ENCODE results near the gene CACNA1I.
"Not testable (repeated sequence)": the region's sequence is repeated elsewhere in the genome, so short reads cannot be mapped to it uniquely, and the experiment has no call there.

Gene CACNA1I

DNA sequence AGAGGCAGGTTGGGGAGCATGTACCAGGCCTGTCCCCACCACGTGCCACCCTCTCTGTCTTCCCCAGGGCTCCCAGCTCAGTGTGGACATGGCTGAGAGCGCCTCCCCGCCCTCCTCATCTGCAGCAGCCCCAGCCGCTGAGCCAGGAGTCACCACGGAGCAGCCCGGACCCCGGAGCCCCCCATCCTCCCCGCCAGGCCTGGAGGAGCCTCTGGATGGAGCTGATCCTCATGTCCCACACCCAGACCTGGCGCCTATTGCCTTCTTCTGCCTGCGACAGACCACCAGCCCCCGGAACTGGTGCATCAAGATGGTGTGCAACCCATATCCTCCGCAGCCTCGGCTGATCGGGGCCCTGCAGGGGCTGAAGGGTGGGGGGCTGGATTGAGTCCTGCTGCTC is at the start of gene CACNA1I:
CACNA1I (plus strand) TSS at position 89 of the 400 bp plus-strand sequence; CDS start at position 89, 0 bp downstream.
- no peak for DNase-seq (ENCODE audit: low read depth in 3 of 3)

DNA sequence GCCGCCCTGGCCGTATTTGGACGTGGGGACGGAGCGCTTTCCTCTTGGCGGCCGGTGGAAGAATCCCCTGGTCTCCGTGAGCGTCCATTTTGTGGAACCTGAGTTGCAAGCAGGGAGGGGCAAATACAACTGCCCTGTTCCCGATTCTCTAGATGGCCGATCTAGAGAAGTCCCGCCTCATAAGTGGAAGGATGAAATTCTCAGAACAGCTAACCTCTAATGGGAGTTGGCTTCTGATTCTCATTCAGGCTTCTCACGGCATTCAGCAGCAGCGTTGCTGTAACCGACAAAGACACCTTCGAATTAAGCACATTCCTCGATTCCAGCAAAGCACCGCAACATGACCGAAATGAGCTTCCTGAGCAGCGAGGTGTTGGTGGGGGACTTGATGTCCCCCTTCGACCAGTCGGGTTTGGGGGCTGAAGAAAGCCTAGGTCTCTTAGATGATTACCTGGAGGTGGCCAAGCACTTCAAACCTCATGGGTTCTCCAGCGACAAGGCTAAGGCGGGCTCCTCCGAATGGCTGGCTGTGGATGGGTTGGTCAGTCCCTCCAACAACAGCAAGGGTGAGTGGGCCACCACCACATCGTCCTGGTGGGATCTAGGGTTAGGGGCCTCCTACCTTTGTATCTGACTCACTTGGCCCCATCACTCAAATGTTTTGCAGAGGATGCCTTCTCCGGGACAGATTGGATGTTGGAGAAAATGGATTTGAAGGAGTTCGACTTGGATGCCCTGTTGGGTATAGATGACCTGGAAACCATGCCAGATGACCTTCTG is 49.3 kb upstream of the CACNA1I start:
- DNase-seq (ENCODE audit: low read depth in 3 of 3), result not testable (repeated sequence)

DNA sequence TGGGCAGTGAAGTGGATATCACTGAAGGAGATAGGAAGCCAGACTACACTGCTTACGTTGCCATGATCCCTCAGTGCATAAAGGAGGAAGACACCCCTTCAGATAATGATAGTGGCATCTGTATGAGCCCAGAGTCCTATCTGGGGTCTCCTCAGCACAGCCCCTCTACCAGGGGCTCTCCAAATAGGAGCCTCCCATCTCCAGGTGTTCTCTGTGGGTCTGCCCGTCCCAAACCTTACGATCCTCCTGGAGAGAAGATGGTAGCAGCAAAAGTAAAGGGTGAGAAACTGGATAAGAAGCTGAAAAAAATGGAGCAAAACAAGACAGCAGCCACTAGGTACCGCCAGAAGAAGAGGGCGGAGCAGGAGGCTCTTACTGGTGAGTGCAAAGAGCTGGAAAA is 48.5 kb upstream of the CACNA1I start:
- not testable (repeated sequence) for DNase-seq (ENCODE audit: low read depth in 3 of 3)

DNA sequence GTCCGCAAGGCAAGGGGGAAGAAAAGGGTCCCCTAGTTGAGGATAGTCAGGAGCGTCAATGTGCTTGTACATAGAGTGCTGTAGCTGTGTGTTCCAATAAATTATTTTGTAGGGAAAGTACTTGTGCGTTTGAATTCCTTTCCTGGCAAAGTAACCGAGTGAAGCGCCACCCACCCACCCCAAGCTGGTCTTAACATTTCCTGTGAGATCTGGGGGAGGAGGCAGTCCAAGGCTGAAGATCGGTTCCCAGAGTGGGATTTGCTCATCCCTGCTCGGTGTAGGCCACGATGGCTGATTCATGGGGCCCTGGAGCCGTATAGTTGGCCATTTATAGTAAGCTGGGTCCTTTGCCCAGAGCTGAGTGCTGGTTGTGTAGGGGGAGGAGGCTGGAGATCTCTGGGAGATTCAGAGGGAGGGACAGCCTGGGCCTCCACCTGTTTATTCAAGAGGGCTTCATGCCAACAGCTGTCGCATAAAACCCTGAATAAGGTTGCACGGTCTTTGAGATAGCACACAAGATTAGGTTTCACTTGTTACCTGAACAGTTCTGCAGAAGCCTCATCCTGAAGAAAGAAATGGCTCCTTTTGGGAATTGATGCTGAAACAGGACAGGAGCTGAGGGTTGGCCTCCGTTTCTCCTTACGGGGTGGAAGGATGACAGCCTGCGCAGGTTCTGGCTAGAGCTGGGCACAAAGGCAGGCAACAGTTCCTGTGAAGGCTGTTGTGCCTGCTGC is 47.8 kb upstream of the CACNA1I start:
- no peak for DNase-seq (ENCODE audit: low read depth in 3 of 3)

DNA sequence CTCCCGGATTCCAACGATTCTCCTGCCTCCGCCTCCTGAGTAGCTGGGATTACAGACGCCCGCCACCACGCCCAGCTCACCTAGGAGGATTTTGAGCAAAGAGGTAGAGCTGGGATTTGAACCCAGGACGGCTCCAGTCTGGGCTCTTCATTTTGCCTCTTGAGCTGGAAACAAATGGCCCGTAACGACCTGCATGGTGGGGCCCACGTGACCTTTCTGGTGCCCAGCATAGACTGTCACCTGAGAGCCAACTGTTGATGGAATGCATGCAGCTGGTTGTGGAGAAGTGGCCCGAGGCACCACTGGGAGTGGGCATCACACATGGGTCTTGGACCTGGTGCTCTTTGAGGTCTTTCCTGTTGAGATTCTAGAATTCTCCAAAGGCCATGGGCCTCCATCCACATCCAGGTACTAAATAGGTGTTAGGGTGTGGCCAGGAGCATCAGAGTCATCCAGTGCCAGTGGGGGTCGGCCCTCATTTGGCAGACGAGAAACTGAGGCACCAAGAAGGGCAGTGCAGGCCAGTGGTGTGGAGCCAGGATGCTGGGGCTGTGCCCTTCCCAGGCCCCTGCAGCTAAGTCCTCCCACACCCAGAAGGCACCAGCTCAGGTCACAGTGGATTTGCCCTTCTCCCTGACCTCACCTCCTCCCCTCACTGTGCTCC is 46.3 kb upstream of the CACNA1I start:
- no peak for DNase-seq (ENCODE audit: low read depth in 3 of 3)

DNA sequence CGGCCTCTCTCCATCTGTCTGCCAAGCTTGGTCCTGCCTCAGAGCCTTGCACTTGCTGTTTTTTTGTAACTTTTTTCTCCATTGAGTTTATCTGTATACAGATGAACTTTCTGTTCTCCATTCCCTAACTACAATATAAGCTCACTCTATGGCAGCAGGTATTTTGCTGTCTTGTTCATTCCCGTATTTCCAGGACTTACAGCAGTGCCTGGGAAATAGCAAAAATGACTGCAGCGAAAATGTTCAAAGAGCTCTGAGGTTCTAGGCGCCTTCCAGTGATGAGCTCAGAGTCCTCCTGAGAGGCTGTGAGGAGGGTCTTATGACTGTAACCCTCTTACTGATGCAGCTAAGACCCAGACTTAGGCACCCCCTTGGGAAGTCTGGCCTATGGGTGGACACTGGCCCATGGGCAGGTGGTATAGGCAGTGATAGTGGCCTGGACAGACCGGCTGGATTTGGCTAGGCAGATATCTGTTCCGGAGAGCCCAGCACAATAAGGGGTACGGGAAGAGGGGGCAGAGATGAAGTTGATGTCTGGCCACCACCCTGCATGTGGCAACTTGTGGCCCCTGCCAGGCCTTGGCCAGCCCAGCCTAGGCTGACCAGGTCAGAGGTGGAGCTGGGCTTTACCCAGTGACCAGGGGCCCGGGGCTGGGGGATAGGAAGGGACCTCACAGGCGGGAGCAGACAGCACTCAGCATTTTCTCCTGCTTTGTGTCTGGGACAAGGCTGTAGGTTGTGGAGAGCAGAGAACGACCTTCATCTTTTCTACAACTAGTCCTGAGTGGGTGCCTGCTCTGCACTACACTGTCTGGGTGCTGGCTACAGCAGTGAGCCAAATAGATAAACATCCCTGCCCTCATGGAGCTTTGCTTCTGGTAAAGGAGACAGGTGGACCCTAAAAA is 45.5 kb upstream of the CACNA1I start:
- DNase-seq (ENCODE audit: low read depth in 3 of 3), result no peak

DNA sequence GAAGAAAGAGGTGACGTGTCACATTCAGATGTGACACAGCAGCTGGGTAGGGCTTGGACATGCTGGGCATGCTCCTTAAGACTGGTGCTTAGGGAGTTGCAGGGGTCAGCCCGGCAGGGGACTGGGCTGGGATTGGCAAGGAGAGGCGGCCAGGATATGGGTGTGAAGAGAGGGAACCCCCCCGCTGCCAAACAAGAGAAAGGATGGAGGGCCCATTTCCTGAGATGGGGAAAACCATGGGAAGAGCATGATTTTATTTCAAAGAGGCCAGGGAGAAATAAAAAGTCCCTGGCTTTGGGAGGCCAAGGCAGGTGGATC is 44.9 kb upstream of the CACNA1I start:
- DNase-seq (ENCODE audit: low read depth in 3 of 3), result no peak

DNA sequence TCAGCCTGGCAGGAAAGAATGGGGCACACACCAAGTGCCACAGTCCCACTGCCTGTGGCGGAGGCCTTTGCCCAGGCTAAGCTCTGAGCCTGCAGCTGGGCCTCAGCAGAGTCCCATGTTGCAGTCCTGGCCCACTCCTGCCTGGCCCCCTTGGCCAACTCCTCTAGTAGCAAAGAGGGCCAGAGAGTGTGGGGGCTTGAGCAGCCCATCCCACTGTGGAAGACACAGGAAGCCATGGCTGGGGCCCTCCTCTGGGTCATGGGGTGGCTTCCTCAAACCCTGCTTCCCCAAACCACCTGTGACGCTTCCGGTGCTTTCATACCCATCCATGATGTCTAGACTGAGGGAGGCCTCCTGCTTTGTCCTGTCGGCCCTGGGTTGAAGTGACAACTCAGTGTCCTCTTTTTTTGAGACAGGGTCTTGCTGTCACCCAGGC is 43.8 kb upstream of the CACNA1I start:
- no peak for DNase-seq (ENCODE audit: low read depth in 3 of 3)

DNA sequence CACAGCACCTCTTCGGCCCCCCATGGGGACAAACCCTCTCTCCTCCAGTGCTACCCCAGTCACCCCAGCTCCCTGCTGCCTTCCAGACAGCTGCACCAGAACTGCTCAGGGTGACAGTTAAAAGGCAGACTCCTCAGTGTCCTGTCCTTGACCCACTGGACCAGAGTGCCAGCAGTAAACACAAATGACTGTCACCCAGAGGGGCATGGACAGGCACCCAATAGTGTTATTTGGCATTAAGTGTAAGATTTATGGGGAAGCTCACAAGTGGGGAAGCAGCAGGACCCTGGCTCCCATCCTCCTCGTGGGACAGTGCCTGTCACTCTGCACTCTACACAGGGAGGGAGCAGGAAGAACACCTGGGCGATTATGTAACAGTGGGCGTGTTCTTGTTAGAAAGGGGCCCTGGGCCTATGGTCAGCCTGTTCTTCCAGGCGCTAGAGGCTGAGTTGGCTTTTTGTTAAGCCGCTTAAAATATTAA is 43.0 kb upstream of the CACNA1I start:
- DNase-seq (ENCODE audit: low read depth in 3 of 3), result no peak

DNA sequence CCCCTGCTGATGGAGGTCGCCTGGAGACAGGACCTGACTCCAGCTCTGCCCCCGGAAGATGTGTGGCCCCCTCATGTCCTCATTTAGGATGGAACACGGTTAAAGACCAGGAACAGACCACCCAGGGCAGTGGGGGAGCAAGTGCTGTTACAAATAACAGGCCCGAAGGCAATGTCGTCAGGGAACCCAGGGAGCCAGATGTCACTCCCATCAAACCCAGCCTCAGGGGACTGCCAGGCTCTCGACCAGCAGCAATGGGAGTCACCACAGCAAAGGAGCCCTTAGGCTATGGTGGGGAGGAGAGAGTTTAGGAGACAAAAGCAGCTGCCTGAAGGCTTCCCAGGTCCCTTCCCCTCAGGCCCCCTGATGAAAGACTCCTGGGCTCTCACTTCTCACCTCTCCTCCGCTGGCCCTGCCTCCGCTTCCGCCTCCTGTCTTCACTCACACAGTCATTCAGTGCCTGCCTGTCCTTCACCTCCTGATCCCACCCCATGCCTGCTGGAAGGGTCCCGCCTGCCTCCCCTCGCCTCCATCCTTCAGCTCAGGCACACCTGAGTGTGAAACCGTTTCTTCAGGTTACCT is 42.4 kb upstream of the CACNA1I start:
- no peak for DNase-seq (ENCODE audit: low read depth in 3 of 3)

DNA sequence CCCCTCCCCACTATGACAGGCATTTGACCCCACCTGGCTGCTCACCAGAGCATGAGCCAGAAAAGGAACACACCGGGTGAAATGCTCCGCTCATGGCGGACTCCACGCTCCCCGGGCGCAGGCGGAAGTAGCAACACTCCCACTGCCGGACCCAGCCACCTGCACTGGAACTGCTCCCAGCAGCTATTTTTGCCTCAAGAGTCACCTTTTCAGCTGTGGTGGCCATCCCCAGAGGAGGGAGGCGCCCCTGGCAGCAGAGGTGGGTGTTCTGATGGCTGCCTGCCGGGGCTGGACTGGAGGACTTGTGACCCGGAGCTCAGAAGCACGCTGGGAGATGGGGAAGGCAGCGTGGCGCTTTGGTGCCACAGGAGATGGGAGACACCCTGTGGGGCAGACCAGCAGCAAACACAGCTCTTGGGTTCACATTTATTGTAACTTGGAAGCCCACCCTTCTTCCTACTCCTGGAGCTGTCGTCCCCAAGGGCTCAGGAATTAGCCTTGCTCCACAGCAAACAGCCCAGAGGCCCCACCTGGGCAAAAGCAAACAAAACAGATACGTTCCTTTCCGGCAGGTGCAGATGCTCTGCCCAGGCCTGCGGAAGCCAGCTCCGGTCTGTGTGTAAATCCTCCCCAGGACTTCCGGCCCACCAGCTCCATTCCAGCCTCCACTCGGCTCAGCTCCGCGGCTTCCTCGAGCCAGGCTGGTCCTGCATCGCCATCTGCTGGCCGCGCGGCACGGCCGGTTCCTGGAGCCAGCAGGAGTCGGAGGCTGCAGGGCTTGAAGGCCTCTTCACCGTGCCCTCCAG is 41.7 kb upstream of the CACNA1I start:
- peak; percentile 80 to 89 (median 85) for DNase-seq (ENCODE audit: low read depth in 3 of 3)

DNA sequence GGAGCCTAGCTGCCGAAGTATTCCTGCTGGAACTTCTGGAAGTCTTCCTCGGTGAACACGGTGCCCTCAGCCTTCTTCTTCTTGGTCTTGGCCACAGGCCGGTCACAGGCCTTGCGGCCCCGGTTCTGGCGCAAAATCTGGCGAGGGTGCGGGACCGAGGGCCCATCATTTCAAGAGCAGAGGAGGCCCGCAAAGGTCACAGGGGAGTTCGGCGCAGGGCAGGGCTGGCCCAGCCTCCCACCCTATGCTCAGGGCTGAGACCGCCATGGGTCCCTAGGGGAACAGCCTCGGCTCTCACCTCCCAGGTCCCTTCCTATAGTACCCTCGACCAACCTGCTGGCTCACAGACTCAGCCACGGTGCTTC is 41.1 kb upstream of the CACNA1I start:
- DNase-seq (ENCODE audit: low read depth in 3 of 3), result no peak

DNA sequence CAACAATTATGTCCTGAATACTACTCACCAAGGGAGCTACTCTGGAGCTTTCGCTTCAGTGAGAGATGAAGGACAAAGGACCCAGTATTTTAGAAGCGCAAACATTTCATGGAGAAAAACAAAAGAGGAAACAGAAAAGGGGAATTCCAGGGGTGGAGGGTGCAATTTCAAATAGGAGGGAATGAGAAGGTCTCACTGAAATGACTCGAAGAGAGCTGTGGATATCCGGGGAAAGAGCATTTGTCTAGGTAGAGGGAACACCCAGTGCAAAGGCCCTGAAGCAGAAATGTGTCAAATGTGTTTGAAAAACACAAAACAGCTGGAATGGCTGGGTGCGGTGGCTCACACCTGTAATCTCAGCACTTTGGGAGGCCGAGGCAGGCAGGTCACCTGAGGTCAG is 40.4 kb upstream of the CACNA1I start:
- DNase-seq (ENCODE audit: low read depth in 3 of 3), result no peak

DNA sequence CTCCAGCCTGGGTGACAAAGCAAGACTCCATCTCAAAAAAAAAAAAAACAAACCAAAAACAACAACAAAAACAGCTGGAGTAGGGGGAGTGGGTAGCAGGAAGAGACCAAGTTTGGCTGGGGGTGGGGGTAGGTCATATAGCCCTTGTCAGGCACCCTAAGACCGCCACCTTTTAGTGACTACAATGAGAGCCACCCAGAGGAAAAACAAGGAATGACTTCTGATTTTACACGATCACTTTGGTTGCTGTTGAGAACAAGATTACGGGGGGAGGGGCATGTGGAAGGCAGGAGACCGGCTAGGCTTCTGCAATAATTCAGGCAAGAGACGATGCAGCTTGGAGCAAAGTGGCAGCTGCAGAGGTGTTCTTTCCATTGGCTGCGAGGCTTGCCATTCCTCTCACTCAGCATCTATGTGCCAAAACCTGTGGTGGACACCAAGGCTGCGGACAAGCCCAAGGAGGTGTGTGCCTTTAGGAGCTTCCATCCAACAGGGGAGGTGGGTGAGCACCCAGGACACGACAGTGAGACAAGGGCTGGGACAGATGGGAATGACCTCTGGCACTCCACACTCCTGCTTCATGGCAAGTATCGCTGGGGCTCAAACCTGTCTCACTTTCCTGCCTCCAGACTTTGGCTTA is 39.7 kb upstream of the CACNA1I start:
- DNase-seq (ENCODE audit: low read depth in 3 of 3), result no peak

DNA sequence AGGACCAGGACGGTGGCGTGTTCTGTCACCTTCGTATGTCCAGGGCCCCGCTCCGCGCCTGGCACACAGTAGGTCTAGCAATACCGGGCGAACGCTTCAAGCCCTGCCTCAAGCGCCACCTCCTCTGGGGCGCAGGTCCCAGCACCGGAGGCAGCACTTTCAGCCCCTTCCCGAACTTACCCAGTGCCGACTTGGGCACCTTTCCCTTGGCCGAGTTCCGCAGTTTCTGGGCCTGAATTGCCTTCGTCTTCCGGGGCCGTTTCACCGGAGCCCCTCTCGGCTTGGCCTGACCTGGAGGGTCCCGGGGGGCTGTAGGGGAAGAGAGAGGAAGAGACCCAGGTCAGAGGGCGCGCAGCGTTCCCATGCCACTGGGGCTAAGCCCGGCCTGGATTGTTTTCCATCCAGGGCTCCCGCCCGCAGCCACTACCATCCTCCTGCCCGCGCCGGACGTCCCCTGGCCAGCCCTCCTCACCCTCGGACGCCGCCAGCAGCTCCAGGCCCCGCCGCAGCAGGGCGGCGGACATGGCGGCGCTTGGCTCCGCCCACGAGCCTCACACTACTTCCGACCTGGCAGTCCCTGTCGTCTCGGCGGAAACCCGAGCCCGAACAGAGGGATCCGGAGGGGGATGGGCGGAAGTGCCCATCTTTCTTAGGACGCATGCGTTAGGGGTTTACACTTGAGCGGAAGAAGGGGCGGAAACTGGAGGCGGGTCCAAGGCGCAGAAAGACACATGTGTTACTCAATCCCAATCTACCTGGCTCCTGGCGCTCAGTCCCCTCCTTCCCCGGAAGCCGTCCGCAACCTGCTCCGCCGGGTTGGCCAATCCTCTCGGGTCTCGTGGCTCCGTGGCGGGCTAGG is 38.1 kb upstream of the CACNA1I start, which contains the start of gene RPS19BP1:
RPS19BP1 (minus strand) TSS at position 534 of the 859 bp plus-strand sequence; CDS start at position 524, 10 bp downstream.
- peak; percentile 98 to 99 (median 99) for DNase-seq (ENCODE audit: low read depth in 3 of 3)

DNA sequence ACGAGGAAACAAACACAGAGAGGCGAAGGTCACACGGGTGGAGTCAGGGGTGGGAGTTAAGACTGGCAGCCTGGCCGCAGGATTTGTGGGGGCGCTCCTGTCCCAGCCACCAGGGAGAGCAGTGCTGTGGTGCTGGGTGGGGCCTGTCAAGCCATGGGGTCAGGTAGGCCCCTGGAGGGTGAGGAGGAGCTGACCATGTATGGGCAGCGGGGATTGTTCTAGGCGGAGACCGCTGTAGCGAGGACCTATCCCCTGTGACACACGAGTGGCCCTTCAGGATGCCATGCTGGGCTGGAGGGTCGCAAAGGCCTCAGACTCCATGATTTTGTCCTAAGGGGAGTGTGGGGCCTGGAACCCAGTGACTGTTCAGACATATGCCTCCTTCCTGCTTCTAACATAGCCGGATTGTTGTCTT is 36.5 kb upstream of the CACNA1I start:
- DNase-seq (ENCODE audit: low read depth in 3 of 3), result no peak

DNA sequence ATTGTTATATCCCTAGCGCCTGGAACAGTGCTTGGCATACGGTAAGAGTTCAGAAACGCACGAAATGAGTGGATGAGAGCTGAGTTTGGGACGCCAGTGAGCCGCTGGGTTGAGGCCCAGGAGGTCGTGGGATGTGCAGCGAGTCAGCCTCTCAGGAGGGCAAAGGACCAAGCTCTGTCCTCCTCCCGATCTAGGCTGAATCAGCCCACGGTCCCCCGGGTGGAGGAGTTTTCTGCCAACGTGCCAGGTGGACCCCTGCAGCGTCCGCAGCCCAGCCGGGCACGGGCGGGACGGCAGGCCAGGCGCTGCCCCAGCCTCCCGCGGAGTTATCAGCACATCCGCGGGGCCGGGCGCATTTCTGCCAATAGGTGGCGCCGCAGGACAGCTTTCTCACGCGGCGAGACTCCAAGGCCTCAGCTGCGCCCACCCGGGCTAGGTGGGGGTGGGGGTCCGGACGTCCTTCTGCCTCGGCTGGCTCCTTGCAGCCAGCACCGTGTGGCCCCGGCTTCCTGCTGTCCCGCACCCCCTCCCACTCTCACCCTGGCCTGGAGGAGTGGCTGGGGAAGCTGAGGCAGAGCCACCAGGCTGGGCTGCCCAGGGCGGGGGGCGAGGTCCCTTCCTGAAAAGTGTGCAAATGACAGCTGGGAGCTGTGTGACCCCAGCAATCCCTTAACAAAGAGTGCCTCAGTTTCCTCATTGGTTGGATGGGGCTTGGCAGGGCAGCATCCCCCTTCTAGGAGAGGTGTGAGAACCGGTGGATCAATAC is 35.8 kb upstream of the CACNA1I start:
- peak in 2 of 3 donors; percentile 79 to 80 for DNase-seq (ENCODE audit: low read depth in 3 of 3)

DNA sequence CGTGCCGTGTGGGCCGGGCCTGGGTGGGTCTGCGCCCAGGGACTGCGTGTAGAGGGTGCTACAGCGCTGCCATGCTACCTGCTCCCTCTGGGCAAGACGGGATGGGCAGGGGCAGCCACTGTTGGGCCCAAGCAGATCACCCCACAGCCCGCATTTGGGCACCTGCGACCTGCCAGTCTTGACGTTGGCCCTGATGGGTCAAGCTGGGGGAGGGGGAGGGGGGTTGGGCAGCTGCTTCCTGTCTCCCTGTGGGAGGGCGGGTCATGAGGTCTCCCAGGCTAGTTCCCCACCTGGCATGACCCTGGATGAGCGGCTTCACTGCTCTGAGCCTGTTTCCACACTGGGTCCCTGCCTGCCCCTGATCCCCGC is 35.2 kb upstream of the CACNA1I start:
- no peak for DNase-seq (ENCODE audit: low read depth in 3 of 3)
